HG03066 (cell line): ENCODE measurements around the gene TP53AIP1.
A peak's percentile ranks its signal among the peaks of the same experiment; 100 is the strongest.

Experiments
- ATAC-seq: cut with Tn5 transposase; IDR thresholded peaks from one replicate; pipeline ENCODE4 v1.9.1; 2021; ENCODE audit warnings: low read depth; ENCODE audit not compliant: unreplicated experiment

The TP53AIP1 gene

GRCh38 chr11:128908391-128909246 is 34.1 kb downstream of the TP53AIP1 start:
- no peak for ATAC-seq

GRCh38 chr11:128907585-128907984 is 35.1 kb downstream of the TP53AIP1 start:
- ATAC-seq, result no peak

DNA sequence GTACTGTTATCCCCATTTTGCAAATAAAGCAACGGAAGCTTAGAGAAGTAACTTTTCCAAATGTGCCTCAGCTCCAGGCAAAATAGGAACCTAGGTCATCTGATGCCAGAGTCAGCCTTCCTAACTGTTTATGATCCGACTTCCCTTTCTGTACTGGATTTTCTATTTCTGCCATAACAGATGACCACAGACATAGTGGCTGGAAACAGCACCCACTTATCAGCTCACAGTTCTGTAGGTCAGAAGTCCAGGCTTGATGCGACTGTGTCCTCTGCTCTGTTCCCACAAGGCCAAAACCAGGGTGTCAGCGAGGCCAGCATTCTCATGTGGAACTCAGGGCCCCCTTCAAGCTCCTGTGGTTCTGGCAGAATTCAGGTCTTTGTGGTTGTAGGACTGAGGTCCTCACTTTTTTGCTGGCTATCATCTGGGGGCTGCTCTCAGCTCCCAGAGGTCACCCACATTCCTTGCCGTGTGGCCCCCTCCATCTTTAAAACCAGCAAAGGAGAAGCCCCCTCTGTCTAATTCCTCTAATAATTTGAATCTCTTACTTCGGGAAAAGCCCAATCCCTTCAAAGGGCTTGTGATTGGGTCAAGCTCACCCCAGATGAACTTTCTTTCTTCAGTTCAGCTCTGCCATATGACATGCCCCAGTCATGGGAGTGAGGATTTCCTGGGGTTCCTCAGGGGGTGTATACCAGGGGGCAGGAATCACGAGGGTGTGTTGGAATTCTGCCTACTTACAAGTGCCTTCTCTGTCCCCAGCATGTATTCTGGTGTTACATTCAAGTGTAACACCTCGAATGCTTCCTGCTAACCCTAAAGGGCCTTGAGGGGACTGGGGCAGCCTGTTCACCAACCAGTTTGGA is 36.3 kb downstream of the TP53AIP1 start:
- no peak for ATAC-seq

DNA sequence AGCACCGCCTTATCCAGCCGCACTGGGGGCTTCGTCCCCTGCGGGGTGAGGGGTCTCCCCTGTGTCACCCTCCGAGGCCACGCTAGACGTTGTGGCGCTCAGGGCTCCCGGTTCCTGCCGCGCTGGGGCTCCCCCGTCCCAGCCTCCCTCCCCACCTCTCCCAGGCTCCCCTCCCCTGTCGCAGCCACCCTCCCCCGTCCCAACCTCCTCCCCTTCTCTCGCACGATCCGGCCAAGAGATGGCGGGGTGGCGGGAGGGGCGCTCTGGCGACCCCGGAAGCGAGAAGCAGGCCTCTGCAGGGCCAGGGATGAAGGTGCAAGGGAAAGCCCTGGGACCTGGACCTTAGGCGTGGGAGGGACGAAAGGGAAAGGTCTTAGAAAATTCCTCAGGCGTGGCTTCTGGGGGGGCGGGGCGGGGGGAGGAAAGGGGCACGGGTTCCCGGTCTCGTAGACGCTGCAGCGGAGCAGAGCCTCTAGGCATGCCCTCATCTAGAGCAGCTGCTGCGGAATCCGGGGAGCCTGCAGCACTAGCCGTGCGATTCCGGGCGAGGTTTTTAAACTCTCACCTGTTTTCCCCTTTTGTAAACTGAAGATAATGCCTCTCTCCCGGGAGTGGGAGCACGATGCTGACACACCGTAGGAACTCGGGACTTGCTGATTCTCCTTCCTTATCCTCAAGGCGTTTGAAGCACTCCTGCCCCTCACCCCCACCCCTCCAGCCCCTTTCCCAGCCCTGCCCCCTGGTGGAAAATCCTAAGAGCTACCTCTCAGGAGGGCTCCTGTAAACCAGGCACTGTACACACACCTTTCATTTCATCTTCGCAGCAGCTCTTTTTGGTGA is 37.1 kb downstream of the TP53AIP1 start:
- peak; percentile 57 for ATAC-seq

DNA sequence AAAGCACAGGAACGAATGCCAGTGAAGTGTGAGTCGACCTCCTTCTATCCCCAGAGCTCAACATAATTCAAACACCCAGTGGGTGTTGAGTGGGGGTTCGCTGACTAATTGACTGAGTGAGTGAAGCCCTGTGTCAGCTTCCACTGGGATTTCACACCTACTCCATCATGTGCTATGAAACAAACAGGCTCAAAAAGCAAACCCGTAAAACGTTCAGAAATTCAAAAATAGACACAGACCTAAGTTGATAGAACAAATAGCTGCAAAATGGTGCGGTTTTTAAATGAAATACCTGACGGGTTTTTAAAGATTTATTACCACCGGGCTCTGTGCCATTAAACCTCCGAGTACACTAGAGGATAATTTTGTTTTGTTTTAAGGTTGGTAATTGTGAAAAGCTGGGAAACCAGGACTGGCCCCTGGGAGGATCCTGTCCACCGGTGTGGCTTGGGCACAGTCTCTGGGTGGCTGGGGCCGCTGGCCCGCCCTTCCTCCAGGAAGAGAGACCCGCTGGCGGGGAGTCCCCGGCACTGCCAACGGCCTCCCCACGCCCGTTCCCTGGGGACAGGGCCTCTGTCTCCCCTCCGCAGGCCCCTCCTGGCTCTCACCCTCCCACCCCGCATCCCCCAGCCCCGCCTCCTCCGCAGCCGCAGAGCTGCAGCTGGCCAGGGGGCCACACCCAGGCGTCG is 37.9 kb downstream of the TP53AIP1 start:
- peak; percentile 34 for ATAC-seq

- no peak for ATAC-seq
Observed at GRCh38 chr11:128904303-128904655, 38.4 kb downstream of the TP53AIP1 start.

DNA sequence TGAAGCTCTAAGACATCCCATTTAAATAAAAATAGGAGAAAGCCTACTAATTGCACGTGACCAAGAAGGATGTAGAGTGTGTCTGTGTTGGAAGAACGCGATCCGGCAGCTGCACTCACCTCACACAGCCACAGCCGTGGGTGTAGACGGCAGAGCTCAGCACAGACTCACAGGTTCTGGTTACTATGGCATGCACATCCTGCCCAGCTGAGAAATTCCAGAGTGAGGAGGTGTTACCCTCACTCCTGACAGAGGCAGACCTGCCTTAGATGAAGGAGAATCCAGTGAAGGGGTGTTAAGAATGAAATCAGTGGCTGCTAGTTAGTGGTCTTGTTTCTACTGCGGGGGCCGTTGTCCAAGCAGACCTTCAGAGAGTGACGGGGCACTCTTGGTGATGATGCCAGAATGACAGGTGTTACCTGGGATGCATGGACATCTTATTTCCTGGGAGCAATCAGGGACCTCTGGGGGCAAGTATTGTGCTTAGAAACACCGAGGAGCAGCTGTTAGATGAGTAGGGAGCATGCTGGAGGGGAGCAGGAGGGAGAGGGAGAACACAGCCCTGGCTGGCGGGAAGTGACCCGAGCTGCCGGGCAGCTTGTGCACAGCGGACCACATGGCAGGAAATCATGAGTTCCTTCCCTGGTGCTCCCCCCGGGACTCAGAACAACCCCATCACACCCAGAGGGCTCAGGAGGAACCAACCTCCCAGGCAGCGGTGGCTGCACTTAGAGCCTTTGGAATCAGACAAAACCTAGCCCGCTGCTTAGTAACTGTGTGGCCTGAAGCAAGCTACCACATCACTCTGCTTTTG is 39.2 kb downstream of the TP53AIP1 start:
- no peak for ATAC-seq

DNA sequence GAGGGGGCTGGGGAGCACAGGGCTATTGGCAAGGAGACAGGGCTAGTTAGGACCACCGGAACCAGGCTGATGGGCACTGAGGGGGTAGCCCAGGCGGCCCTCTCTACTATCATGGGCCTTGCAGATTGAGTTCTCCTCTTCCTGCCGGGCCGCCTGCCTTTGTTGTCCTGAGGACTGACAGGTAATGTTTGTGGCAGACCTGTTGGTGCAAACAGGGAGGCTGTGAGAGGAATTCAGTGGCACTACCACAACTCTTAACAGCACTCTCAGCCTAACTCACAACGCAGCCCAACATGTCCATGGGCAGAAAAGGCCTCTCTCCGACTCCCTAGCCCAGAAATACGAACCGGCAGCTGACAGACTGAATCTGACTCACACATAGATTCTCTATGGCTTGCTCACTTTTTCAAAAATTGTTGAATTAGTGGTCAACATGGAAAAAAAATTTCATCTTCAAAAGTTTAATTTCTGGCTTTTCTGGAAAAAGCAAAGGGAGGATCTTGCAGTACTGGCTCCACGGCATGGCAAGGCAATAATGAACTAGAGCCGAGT is 40.1 kb downstream of the TP53AIP1 start:
- ATAC-seq, result no peak

- no peak for ATAC-seq
Observed at GRCh38 chr11:128901653-128902514, 40.8 kb downstream of the TP53AIP1 start.

GRCh38 chr11:128900468-128900867 is 42.2 kb downstream of the TP53AIP1 start:
- no peak for ATAC-seq

DNA sequence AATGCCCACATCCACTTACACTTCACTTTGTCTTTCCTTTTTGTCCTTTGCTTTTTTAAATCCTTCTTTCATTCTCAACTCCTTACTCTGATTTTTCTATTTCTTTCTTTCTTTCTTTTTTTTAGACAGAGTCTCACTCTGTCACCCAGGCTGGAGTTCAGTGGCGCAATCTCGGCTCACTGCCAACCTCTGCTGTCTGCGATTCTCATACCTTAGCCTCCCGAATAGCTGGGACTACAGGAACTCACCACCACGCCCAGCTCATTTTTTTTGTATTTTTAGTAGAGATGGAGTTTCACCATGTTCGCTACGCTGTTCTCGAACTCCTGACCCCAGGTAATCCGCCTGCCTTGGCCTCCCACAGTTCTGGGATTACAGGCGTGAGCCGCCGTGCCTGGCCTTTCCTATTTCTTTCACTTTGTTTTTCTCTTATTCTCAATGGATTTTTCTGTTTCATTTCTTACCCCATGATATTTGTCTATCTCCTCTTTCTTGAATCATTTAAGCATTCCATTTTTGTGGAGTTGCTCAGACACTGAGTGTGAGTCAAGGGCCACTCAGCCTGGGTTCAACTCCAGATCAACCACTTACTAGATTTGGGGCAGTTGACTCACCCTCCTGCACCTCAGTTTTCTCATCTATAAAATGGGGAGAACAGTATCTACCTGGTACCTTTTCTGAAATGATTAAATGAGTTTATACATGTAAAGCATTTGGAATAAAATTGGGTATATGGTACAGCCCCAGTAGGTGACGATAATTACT is 43.9 kb downstream of the TP53AIP1 start:
- no peak for ATAC-seq

DNA sequence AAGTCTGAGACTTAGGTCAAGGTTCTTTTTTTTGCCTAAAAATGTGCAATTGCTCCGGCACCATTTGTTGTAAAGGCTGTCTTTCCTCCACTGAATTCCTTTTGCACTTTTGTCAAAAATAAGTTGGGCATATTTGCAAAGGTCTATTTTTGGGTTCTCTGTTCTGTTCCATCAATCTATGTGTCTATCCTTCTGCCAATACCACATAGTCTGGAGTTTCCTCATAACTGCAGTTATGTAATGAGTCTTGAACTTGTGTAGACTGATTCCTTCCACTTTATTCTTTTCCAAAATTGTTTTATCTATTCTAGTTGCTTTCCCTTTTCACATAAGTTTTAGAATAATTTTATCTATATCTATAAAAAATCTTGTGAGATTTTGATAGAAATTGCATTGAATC is 44.8 kb downstream of the TP53AIP1 start:
- no peak for ATAC-seq

GRCh38 chr11:128896356-128896755 is 46.3 kb downstream of the TP53AIP1 start:
- ATAC-seq, result no peak

DNA sequence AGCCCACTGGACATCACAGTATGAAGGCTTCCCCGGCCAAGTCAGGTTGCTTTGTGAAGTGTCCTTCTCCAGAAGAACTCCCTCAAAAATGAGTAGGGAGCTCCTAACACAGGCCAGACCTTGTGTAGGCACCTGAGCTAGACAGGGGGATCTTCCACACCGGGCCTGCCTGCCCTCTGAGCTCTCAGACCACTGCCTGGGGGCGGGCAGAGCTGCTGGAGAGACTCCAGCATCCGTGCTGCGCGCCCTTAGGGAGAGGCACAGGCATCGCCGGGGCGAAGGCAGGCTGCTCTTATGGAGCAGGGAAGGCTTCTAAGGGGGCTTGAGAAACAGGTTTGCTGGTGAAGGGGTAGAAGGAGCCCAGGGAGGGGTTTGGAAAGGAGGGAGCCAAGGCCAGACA is 47.1 kb downstream of the TP53AIP1 start:
- ATAC-seq, result no peak

DNA sequence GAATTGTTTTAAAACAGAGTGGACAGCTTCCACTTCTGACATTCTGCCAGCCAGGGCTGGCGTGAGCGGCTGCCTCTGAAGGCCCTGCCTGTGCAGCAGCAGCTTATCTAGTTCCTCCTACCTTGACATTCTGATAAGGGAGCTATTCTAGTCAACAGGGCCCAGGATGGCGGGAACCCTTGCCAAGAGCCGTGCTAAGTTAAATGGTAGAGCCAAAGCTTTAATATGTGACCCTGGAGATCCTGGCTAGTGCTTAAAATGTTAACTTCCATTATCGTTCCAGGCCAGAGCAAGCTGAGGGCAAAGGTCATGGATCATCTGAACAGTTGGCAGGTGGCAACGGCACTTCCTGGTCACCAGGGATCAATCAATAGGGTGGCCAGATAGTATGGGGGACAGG is 48.0 kb downstream of the TP53AIP1 start:
- no peak for ATAC-seq

GRCh38 chr11:128894286-128894681 is 48.4 kb downstream of the TP53AIP1 start:
- no peak for ATAC-seq

- peak; percentile 72 for ATAC-seq
Observed at GRCh38 chr11:128893578-128894285, 48.9 kb downstream of the TP53AIP1 start.
